CD4-positive, alpha-beta T cell (primary cell): ENCODE measurements around the gene MIA. TPM values are rescaled to one million over a fixed set of nuclear protein-coding genes. Genes with fewer than 3 reads are reported as not detected.
"Not testable (repeated sequence)": the region's sequence is repeated elsewhere in the genome, so short reads cannot be mapped to it uniquely, and the experiment has no call there.

Source experiments
- ATAC-seq: fragments of 200-7000 bp; cut with Tn5 transposase; one replicate; pipeline ENCODE4 v1.10.0; 2022; ENCODE audit warnings: mild to moderate bottlenecking; ENCODE audit not compliant: poor library complexity
- CTCF ChIA-PET: fragments of 350-600 bp; sonication (Branson Sonifier 250); formaldehyde crosslinking; loops from one replicate; lab custom pipeline; 2021; ENCODE audit warnings: antibody characterized with exemption, inconsistent platforms; lab: Charles Lee
- POLR2A ChIA-PET: fragments of 350-600 bp; sonication (Branson Sonifier 250); formaldehyde crosslinking; loops from one replicate; lab custom pipeline; 2021; ENCODE audit warnings: antibody characterized with exemption, inconsistent platforms; lab: Charles Lee
- DNase-seq, 14 experiments: peaks; one replicate each; pipeline ENCODE4 v3.0.0-alpha.2; 2013 to 2020; ENCODE audit warnings: mixed read lengths in 2 of 14
- H3K27ac ChIP-seq, 2 donors: one replicate each; pipeline versions ENCODE4 v1.5.1 to v1.7.0; 2013; ENCODE audit warnings: low read length in 2 of 2, low read depth in 1 of 2, mild to moderate bottlenecking in 1 of 2
- H3K27me3 ChIP-seq, 2 experiments: 1 replicate in 1 of 2; 2 replicates in 1 of 2; pipeline versions ENCODE4 v1.6.1 to v1.7.0; 2013; ENCODE audit warnings: low read length in 2 of 2, control low read depth in 1 of 2, mild to moderate bottlenecking in 1 of 2, moderate library complexity in 1 of 2; ENCODE audit not compliant: insufficient read depth in 2 of 2, control insufficient read depth in 1 of 2
- H3K36me3 ChIP-seq: one replicate; pipeline ENCODE4 v1.6.1; 2013; ENCODE audit warnings: low read length, control low read depth; ENCODE audit not compliant: insufficient read depth
- H3K4me1 ChIP-seq: one replicate; pipeline ENCODE4 v1.6.1; 2013; ENCODE audit warnings: low read length, control low read depth; ENCODE audit not compliant: insufficient read depth
- H3K4me3 ChIP-seq: one replicate; pipeline ENCODE4 v1.5.1; 2013; ENCODE audit warnings: mild to moderate bottlenecking, low read length, moderate library complexity
- H3K9me3 ChIP-seq, 2 experiments: 1 replicate in 1 of 2; 2 replicates in 1 of 2; pipeline versions ENCODE4 v1.6.1 to v1.7.0; 2013; ENCODE audit warnings: low read length in 2 of 2, mild to moderate bottlenecking in 2 of 2, control low read depth in 1 of 2, moderate library complexity in 1 of 2; ENCODE audit not compliant: control insufficient read depth in 1 of 2, insufficient read depth in 1 of 2
- H3K27ac Mint-ChIP-seq: one replicate; pipeline ENCODE4 v1.8.0; 2020; ENCODE audit warnings: mixed read lengths
- H3K27me3 Mint-ChIP-seq: one replicate; pipeline ENCODE4 v1.8.0; 2021; ENCODE audit warnings: mixed read lengths
- H3K36me3 Mint-ChIP-seq: one replicate; pipeline ENCODE4 v1.8.0; 2021; ENCODE audit warnings: low read depth, mixed read lengths
- H3K4me1 Mint-ChIP-seq: one replicate; pipeline ENCODE4 v1.8.0; 2021; ENCODE audit warnings: low read depth, mixed read lengths
- H3K4me3 Mint-ChIP-seq: one replicate; pipeline ENCODE4 v1.8.0; 2020; ENCODE audit warnings: mild to moderate bottlenecking, mixed read lengths
- H3K9me3 Mint-ChIP-seq: one replicate; pipeline ENCODE4 v1.8.0; 2020; ENCODE audit warnings: mixed read lengths
- intact Hi-C, 2 experiments: fragments of 100-400 bp; cut with DNase I in 1 of 2; cut with micrococcal nuclease in 1 of 2; formaldehyde crosslinking; loops; one replicate each; pipeline versions ENCODE4 v1.15.1 to v1.9.0; 2023 to 2025; cut with DNase I, micrococcal nuclease
- total RNA-seq, 174 experiments: library from RNA in 2 of 174; stranded (reverse) in 2 of 174; gene quantifications; one replicate each; pipeline ENCODE4 v1.2.3 and lab custom pipeline; 2021 to 2026
- TF ChIP-seq, protein P1 (sequence below): fragments of 200-600 bp; IDR thresholded peaks from one replicate; pipeline ENCODE4 v1.8.0; 2022; ENCODE audit warnings: antibody characterized with exemption, mild to moderate bottlenecking

Gene MIA
- total RNA-seq, 2 experiments from 2014 or later, result not detected

DNA sequence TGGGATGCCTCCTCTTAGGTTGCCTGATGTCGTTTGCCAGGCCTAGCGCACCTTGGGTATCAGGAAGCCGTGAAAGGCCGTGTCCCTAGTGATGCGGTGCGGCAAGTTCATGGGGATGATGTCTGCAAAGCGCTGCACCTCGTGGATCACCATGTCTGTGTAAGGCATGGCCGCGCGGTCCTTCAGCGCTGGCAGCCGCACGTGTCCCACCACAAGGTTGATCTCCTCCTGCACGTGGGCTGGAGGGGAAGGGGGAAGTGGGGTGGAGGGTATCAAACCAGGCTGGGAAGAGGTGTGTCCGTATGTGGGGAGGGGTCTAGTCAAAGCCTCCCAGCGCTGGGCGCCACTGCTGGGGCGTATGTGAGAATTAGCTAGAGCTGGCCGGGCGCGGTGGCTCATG, 46.8 kb downstream of the MIA start:
- Mint-ChIP-seq H3K36me3 (peaks cover 5% of the 10 kb centered on the region), H3K9me3 (peaks cover 2% of the 10 kb centered on the region), H3K27me3 (no peaks in the 10 kb centered on the region), H3K4me3 (no peak overlapping the region), H3K27ac (no peak overlapping the region), H3K4me1 (peaks cover 38% of the 10 kb centered on the region)
- ChIA-PET POLR2A (no interaction called here), CTCF (no interaction called here)
- Histone ChIP-seq H3K36me3 (no peaks in the 10 kb centered on the region), H3K9me3 (no peaks in the 10 kb centered on the region), H3K27ac (no peak overlapping the region), H3K27me3 (no peaks in the 10 kb centered on the region), H3K4me1 (peaks cover 47% of the 10 kb centered on the region), H3K4me3 (no peak overlapping the region)
- ATAC-seq, result no peak
- DNase-seq, result peak in 1 of 14 experiments; percentile 17
- intact Hi-C loops, result no loop called here
- TF ChIP-seq, protein P1, sequence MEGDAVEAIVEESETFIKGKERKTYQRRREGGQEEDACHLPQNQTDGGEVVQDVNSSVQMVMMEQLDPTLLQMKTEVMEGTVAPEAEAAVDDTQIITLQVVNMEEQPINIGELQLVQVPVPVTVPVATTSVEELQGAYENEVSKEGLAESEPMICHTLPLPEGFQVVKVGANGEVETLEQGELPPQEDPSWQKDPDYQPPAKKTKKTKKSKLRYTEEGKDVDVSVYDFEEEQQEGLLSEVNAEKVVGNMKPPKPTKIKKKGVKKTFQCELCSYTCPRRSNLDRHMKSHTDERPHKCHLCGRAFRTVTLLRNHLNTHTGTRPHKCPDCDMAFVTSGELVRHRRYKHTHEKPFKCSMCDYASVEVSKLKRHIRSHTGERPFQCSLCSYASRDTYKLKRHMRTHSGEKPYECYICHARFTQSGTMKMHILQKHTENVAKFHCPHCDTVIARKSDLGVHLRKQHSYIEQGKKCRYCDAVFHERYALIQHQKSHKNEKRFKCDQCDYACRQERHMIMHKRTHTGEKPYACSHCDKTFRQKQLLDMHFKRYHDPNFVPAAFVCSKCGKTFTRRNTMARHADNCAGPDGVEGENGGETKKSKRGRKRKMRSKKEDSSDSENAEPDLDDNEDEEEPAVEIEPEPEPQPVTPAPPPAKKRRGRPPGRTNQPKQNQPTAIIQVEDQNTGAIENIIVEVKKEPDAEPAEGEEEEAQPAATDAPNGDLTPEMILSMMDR, result no peak

DNA sequence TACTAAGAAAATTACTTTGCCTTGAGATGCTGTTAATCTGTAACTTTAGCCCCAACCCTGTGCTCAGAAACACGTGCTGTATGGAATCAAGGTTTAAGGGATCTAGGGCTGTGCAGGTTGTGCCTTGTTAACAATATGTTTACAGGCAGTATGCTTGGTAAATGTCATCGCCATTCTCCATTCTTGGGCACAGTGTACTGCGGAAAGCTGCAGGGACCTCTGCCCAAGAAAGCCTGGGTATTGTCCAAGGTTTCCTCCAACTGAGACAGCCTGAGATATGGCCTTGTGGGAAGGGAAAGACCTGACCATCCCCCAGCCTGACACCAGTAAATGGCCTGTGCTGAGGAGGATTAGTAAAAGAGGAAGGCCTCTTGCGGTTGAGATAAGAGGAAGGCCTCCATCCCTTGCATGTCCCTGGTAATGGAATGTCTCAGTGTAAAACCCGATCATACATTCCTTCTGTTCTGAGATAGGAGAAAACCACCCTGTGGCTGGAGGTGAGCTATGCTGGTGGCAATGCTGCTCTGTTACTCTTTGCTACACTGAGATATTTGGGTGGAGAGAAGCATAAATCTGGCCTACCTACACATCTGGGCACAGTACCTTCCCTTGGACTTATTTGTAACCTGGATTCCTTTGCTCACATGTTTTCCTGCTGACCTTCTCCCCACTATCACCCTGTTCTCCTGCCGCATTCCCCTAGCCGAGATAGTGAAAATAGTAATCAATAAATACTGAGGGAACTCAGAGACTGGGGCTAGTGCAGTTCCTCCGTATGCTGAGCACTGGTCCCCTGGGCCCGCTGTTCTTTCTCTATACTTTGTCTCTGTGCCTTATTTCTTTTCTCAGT, 47.6 kb downstream of the MIA start:
- POLR2A ChIA-PET, intact Hi-C loops, H3K4me3 ChIP-seq, H3K27ac ChIP-seq, H3K36me3 ChIP-seq, H3K9me3 ChIP-seq, H3K27me3 Mint-ChIP-seq, CTCF ChIA-PET, H3K36me3 Mint-ChIP-seq, H3K4me3 Mint-ChIP-seq, H3K9me3 Mint-ChIP-seq, ATAC-seq, H3K27me3 ChIP-seq: not testable (repeated sequence)
- H3K27ac Mint-ChIP-seq, result peak overlapping the region; percentile 0
- peaks cover 48% of the 10 kb centered on the region for H3K4me1 ChIP-seq
- peaks cover 37% of the 10 kb centered on the region for H3K4me1 Mint-ChIP-seq
- peak in 1 of 14 experiments; percentile 30 for DNase-seq

DNA sequence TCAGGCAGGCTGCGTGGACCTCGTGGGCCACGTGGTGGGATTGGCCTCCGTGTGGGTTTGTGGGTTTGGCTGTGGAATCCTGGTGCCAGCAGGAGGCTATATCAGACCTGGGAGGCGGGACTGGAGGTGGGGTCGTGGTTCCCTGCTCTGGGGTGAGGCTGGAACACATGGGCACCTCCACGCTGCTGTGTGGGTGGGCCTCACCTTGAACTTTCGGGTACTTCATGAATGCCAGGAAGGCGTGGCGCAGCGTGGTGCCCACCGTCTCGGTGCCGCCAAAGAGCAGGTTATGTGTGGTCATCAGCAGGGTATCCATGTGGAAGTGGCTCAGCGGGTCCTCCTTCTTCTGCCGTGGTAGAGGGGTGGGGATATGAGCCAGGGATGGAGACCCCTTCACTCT, 49.6 kb downstream of the MIA start:
- H3K27ac ChIP-seq, H3K9me3 Mint-ChIP-seq, H3K4me3 Mint-ChIP-seq, CTCF ChIA-PET, ATAC-seq, POLR2A ChIA-PET, H3K27me3 ChIP-seq, H3K36me3 Mint-ChIP-seq, H3K27me3 Mint-ChIP-seq, H3K4me3 ChIP-seq, H3K9me3 ChIP-seq, intact Hi-C loops, H3K36me3 ChIP-seq: not testable (repeated sequence)
- DNase-seq, result peak in 1 of 14 experiments; percentile 19
- H3K4me1 Mint-ChIP-seq, result peaks cover 24% of the 10 kb centered on the region
- H3K27ac Mint-ChIP-seq, result peak overlapping the region; percentile 0
- peaks cover 28% of the 10 kb centered on the region for H3K4me1 ChIP-seq

DNA sequence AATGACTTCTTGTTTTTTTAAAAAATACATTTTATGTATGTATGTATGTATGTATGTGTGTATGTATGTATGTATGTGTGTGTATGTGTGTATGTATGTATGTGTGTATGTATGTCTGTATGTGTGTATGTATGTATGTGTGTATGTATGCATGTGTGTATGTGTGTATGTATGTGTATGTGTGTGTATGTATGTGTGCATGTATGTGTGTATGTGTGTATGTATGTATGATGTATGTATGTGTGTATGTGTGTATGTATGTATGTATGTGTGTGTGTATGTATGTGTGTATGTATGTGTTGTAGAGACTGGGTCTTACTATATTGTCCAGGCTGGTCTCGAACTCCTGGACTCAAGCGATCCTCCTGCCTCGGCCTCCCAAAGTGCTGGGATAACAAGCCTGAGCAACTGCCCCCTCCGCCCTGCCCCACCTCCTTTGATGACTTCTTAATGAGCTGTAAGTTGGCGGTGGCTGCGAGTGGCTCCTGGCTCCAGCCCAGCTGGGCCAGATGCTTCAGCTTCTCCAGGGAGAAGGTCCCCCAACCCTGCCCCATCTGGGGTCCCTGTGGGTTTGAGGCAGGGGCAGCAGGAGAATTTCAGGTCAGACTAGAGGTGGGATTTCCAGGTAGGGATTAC, 50.3 kb downstream of the MIA start:
- H3K4me3 ChIP-seq, CTCF ChIA-PET, DNase-seq, H3K27ac ChIP-seq, H3K4me3 Mint-ChIP-seq, POLR2A ChIA-PET, H3K36me3 ChIP-seq, H3K9me3 ChIP-seq, ATAC-seq, H3K27me3 ChIP-seq, H3K27me3 Mint-ChIP-seq, H3K36me3 Mint-ChIP-seq, H3K9me3 Mint-ChIP-seq: not testable (repeated sequence)
- peaks cover 26% of the 10 kb centered on the region for H3K4me1 ChIP-seq
- peaks cover 23% of the 10 kb centered on the region for H3K4me1 Mint-ChIP-seq
- intact Hi-C loops, result loop anchor here in 1 of 2 experiments (2.0 kb wide), 1 partner anchor 437 kb away; no protein-coding TSS in a partner anchor
- peak overlapping the region; percentile 76 for H3K27ac Mint-ChIP-seq

DNA sequence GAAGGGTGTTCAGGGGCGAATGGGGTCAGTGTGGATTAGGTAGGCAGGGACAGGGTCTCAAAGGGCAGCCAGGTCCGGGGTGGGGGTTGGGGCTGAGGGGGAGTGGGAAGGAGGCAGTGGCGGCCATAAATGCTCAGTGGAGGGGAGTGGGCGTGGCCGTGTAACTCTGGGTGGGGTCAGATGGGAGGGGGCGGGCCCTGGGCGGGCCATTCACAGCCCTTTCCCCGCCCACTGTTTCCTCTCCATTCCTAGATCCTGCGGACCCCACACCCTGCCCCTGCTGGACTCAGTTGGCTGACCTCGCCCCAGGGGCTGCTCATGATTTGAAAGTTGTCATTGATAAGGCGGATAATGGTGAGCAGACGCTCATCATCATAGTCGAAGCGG, 51.0 kb downstream of the MIA start:
- Mint-ChIP-seq H3K27ac (peak overlapping the region; percentile 85), H3K4me1 (peaks cover 23% of the 10 kb centered on the region)
- intact Hi-C loops, result loop anchor here in 1 of 2 experiments (2.0 kb wide), 1 partner anchor 436 kb away; no protein-coding TSS in a partner anchor
- H3K36me3 ChIP-seq, DNase-seq, H3K4me3 Mint-ChIP-seq, H3K9me3 Mint-ChIP-seq, ATAC-seq, H3K27ac ChIP-seq, H3K36me3 Mint-ChIP-seq, H3K9me3 ChIP-seq, CTCF ChIA-PET, H3K27me3 Mint-ChIP-seq, H3K4me3 ChIP-seq, H3K27me3 ChIP-seq: not testable (repeated sequence)
- peaks cover 26% of the 10 kb centered on the region for H3K4me1 ChIP-seq
- POLR2A ChIA-PET, result interaction anchor here (0.6 to 1.5 kb wide), 4 partner anchors 28 to 436 kb away, joined by 3 to 8 read pairs (median 5); partner anchors contain the start of genes EGLN2 and RAB4B

DNA sequence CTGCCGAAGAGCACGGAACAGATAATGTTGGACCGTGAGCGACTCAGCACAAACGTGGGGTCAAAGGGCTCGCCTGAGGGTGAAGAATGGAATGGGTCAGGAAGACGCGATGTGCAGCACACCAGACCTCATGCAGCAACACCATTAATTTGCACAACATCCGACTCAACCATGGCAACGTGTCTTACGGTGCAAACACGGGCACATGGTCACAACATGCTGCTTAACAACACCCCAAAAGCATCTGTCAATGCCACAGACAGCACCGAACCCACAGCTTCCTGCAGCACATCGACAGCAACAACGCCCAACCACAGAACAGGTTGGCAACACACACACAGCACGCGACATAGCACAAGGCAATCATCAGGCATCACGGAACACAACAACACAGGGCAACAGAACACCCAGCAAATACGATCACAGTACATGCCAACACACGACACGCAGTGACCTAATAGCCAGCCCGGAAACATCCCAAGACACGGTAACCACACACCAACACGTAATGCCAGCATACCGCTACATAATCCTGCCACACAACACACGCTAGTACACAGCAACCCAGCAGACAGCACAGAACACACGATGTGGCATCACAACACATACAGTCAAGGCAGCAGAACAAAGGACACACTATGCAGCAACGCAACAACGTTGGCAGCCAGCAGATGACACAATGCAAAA, 51.5 kb downstream of the MIA start:
- intact Hi-C loops, result loop anchor here in 1 of 2 experiments (2.0 kb wide), 1 partner anchor 436 kb away; no protein-coding TSS in a partner anchor
- POLR2A ChIA-PET, result interaction anchor here (0.6 to 1.5 kb wide), 5 partner anchors 28 to 435 kb away, joined by 3 to 8 read pairs (median 4); partner anchors contain the start of genes EGLN2 and RAB4B

More for the DNA sequence above, 51.5 kb downstream of the MIA start:
- H3K27me3 Mint-ChIP-seq, H3K9me3 Mint-ChIP-seq, H3K27me3 ChIP-seq, H3K36me3 ChIP-seq, CTCF ChIA-PET, H3K4me3 ChIP-seq, H3K36me3 Mint-ChIP-seq, H3K9me3 ChIP-seq: not testable (repeated sequence)
- H3K4me1 ChIP-seq, result peaks cover 26% of the 10 kb centered on the region
- H3K4me3 Mint-ChIP-seq, result peak overlapping the region; percentile 32
- peak; percentile 92 for ATAC-seq
- peak; percentile 44 to 93 (median 65) for DNase-seq
- peak overlapping the region; percentile 85 for H3K27ac Mint-ChIP-seq
- H3K4me1 Mint-ChIP-seq, result peaks cover 24% of the 10 kb centered on the region
- H3K27ac ChIP-seq, result peak overlapping the region in 1 of 2 donors; percentile 49
